GM21576 (cell line): ENCODE measurements around the gene C10orf95.
A peak's percentile ranks its signal among the peaks of the same experiment; 100 is the strongest.
"Not testable (repeated sequence)": the region's sequence is repeated elsewhere in the genome, so short reads cannot be mapped to it uniquely, and the experiment has no call there.

ENCODE experiments used
- ATAC-seq: cut with Tn5 transposase; IDR thresholded peaks from one replicate; pipeline ENCODE4 v1.9.1; 2021; ENCODE audit warnings: mild to moderate bottlenecking, moderate library complexity; ENCODE audit not compliant: unreplicated experiment

The C10orf95 gene

DNA sequence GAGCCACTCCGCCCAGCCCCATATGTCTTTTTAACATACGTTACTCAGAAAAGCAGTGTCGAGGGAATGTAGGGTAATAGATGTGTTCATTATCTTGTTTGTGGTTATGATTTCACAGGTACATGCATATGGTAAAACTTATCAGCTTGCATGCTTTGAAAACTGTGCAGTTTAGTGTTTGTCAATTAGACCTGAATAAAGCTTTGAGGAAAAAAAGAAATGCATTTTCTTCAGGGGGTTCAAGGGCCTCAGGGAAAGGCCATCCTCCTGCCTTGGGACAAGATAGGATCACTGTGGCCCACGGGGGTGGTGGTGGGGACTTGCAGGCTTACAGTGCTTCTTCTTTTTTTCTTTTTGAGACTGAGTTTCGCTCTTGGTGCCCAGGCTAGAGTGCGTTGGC is 16.0 kb upstream of the C10orf95 start:
- ATAC-seq, result no peak

DNA sequence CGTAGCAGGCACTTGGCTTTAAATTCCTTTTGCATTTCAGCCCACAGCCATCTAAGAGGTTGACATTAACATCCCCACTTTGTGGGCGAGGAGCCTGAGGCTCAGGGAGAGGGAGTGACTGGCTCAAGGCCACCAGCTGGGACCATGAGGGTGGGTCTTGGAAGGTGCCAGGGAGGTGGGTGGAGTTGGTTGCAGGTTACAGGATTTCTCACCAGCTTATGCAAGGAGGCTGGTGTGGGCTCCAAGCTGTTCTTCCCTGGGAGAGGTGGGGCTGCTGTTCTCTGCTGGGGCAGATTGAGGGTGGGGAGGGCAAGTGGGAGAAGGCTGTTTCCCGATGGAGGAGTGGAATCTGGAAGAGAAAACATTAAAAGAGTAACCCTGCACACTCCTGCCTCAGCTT is 14.1 kb upstream of the C10orf95 start:
- ATAC-seq, result no peak

DNA sequence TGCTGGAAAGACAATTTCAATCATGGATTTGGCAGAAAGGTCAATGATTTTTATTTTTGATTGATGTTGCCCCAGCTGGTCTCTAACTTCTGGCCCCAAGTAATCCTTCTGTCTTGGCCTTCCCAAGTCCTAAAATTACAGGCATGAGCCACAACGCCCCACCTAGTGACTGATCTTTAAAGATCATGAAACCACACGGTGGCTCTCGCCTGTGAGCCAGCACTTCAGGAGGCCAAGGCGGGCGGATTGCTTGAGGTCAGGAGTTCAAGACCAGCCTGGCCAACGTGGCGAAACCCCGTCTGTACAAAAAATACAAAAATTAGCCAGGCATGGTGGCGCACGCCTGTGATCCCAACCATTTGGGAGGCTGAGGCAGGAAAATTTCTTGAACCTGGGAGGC is 12.6 kb upstream of the C10orf95 start:
- ATAC-seq, result no peak

DNA sequence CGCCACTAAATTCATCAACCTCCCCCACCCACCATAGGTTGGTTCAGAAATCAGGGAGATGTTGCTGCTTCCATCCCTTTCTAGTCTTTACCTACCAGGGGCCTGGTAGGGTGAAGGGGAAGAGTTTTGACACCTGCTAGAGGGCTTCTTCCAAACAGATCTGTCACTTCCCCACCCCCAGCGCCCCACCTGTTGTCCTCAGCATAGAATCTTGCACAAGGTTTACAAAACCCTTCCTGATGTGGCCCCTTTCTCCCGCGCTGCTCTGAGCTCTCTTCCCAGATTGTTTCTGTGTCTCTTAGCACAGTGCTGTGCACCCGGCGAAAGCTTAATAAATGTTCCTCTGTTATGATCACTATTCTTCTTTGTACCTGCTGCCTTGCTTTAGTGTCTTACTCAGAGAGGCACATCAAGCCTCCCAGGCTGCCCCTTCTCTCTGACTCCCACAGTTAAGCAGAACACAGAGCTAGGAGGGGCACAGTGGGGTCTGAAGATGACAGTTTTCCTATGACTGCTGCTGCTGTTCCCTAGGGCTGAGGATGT is 11.2 kb upstream of the C10orf95 start:
- no peak for ATAC-seq

DNA sequence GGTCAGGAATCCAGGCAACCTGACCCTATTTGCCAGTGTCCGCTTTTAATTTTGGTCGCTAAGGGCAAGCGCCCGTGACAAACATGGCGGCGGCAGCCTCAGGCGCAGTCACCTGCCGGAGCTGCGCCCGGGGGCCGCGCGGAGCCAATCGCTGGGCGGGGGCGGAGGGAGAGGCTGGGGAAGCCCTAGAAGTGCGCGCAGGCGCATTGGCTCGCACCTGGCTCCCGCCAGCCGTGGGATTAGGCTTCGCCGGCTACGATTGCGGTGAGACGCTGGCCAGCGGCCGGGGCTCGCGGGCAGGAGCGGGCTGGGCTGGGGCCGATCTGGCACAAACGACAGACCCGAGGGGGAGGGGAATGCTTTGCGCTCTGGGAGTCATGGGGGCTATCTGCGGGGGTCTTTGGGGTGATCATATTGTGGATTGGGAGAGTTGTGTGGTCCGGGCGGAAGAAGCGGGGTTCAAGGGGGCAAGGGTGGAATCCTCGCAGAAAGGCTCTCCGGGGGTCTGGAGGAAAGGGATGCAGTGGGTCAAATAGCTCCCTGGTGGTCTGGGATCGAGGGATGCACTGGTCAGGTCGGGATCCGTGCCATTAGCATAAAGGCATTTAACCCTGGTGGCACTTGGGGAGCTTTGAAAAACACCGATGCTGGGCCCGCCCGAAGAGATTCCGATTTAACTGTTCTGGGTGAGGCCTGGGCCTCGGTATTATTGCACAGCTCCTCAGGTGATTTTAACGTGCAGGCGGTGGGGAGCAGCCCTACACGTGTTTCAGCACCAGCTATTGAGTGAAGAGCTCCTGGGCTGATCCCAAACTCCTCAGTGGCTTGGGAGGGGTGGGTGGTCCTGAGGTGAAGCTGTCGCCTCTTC is 10.1 kb upstream of the C10orf95 start:
- ATAC-seq, result peak; percentile 79

DNA sequence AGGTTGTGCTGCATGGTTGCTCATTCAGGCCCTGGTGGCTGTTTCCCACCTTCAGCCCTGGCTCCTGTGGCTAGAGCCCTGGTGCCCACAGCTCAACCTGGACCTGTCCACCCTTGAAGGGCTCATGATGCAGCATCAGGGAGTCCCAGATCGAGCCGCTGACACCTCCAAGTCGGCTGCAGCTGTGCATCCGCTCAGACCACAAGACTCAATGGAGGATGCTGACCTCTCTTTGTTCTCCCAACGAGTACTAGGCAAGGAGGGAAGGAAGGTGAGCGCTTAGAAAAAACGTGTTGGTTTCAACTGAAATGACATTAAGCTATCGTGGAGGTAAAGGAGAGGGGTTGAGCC is 9.5 kb upstream of the C10orf95 start:
- ATAC-seq, result peak; percentile 26

DNA sequence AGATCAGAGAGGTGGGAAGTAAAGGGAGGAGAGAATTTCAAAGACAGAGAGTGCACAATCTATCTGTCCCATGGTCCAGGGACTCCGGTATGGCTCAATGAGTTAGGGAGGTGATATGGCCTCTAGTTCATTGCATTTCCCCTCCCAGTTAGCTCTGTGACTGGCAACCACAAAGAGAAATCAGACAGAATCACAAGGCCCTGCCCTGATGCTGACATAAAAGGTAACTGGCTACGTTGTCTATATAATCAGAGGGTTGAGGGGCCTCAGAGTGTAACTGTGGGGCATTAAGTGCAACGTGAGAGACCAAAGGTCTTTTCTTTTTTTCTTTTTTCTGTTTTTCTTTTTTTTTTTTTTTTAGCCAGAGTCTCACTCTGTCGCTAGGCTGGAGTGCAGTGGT is 7.3 kb upstream of the C10orf95 start:
- ATAC-seq, result no peak

DNA sequence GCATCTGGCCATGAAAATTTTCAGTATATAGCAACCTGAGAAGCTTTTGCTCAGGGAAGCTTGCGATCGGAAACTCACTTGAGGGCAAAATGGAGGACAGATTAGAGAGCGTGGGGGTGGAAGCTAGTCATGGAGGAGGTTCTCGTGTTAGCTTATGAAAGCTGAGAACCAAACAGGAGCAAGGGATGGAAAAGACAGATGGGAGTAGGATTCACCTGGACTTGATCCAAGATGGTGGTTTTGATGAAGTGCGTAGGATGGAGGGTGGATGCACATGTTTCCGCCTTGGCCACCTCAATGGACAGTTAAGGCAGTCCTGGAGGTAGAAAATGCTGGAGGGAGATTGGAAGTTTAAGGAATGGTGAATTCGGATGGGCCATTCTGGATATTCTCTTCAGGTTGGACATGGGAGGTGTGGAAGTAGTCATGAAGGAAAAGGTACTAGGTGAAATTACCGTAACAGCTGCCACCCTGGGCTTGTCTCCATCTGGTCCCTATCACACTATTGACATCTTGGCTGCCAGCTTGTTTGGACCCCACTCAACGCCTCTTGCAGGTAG is 6.3 kb upstream of the C10orf95 start:
- ATAC-seq, result no peak

DNA sequence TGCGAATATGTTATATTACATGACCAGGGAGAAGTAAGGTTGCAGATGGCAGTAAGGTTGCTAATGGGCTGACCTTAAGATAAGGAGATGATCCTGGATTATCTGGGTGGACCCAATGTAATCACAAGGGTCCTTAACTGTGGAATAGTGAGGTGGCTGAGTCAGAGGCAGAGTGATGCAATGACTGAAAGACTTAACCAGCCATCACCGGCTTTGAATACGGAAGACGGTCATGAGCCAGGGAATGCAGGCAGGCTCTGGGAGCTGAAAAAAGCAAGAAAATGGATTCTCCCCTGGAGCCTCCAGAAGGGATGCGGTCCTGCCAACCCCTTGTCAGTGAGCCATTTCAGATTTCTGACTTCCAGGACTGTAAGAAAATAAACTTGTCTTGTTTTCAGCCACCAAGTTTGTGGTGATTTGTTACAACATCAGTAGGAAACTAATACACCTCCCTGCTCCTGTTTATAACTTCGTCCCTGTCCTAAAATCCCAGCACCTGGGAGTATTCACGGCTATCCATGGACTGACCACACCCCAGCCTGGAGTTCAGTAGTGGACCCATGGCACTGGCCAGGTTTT is 4.6 kb upstream of the C10orf95 start:
- no peak for ATAC-seq

DNA sequence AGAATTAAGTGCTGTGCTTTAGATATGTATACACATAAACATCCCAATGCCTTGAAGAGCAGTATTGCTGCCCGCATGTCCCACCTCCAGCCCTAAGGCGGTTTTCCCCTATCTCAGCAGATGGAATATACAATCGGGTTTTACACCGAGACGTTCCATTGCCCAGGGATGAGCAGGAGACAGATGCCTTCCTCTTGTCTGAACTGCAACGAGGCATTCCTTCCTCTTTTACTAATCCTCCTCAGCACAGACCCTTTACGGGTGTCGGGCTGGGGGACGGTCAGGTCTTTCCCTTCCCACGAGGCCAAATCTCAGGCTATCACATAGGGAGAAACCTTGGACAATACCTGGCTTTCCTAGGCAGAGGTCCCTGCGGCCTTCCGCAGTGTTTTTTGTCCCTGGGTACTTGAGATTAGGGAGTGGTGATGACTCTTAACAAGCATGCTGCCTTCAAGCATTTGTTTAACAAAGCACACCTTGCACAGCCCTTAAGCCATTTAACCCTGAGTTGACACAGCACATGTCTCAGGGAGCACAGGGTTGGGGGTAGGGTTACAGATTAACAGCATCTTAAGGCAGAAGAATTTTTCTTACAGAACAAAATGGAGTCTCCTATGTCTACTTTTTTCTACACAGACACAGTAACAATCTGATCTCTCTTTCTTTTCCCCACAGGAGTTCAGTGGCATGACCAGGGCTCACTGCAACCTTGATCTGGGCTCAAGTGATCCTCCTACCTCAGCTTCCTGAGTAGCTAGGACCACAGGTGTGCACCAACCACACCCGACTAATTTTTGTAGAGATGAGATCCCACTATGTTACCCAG is 3.5 kb upstream of the C10orf95 start:
- ATAC-seq, result not testable (repeated sequence)

DNA sequence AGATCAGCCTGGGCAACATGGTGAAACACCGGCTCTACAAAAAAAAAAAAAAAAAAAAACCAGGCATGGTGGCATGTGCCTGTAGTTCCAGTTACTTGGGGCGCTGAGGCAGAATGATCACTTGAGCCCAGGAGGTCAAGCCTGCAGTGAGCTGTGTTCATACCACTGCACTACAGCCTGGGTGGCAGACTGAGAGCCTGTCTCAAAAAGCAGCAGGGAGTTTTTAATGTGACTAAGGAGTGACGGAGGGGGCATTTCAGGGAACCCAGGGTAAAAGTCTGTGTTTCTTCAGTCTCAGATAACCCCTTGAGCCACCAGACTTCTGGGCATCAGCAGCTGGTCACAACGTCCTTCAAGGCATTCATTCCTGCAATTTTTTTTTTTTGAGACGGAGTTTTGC is 2.2 kb upstream of the C10orf95 start:
- ATAC-seq, result no peak

DNA sequence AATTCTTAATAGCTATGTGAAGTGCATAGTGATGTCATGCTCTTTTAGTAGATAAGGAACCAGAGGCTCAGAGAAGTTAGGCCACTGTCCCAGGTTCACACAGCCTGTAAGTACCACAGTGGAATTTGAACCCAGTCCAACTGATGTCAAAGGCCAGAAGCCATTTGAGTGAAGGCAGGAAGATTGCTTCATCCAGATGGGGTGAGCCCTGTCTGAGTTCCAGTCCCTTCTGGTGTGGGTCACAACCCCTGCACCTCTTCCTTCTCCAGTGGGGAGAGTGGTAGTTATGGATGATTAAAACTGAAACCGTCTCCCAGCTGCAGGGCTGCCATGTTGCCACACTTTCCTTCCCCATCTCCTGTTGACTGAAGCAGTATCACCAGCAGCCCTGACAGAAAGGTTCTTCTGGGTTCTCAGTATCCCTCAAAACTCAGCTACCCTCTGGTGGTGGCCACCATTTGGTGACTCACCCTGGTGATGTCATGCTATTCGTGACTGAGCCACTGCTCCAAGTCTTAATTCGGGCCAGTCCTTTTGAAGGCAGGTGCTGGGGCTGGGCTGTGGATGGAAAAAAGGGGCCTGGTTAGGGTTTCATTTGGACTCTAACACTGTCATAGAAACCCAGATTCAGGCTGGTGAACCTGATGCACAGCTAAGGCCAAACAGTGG is 1.5 kb upstream of the C10orf95 start:
- ATAC-seq, result no peak

DNA sequence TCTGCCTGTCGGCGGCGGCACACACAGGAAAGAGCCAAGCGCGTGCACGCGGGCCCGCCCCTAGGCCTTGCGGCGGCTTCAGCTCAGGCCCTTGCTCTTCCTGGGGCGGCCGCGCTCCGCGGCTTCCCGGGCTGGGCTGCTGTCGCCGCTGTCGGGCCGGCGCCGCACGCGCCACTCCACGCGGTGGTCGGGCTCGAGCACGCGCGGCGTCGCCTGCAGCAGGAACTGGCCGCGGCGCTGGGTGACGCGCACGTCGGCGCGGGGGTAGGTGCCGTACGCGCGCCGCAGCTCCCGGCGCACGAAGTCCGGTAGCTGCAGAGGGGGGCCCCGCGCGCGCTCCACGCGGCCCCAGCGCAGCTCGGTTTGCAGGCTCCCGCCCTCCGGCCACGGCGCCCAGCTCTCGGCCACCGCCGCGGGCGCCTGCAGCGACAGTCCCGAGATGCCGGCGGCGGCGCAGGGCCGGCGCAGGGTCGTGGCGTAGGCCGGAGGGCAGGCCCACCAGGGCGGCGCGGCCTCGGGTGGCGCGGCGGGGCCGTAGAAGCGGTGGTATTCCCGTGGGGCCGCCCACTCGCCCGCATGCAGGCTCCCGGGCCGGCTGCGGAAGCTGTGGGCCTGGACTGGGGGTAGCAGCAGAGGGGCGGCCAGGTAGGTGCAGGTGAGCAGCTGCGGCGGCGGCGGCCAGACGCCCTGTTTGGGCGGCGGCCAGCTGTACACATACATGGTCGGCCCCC is 804 bp downstream of the C10orf95 start:
- peak; percentile 71 for ATAC-seq

DNA sequence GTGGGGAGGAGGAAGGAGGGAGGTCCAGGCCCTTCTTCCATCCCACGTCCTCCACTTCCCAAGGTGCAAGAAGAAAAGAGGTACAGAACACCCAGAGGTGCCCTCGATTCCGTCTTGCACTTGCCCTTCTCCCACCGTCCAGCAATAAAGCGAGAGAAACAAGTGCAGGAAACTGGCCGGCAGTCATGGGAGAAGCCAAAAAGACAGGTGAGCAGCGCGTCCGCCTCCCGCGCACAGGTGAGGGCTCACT is 1.3 kb downstream of the C10orf95 start:
- ATAC-seq, result no peak

DNA sequence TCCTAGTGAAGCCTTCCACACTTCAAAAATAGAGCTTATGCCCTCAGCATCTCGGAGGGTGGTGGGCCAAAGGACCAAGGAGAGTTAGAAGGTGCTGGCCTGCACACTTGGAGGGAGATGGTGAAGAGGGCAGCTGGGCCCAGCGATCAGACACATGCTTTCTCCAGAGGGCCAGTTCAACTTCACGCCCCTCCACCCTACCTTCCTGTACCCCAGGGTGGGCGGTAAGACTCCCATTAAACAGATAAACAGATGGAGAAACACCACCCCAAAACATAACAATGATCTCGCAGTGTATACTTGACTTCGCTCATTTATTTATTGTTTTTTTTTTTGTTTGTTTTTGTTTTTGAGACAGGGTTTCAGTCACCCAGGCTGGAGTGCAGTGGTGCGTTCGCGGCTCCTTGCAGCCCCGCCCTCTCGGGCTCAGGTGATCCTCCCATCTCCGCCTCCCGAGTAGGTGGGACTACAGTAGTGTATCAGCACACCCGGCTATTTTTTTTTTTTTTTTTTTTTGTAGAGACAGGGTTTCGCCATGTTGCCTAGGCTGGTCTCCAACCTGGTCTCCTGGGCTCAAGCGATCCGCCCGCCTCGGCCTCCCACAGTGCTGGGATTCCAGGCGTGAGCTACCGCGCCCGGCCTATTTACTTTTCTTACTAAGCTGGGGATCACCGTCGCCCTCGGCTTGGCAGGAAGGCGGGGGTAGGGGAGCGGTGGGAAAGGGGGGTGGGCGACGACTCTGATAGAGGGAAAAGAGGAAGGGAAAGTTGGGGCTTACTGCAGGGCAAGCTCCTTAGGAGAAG is 1.8 kb downstream of the C10orf95 start:
- ATAC-seq, result peak; percentile 67

DNA sequence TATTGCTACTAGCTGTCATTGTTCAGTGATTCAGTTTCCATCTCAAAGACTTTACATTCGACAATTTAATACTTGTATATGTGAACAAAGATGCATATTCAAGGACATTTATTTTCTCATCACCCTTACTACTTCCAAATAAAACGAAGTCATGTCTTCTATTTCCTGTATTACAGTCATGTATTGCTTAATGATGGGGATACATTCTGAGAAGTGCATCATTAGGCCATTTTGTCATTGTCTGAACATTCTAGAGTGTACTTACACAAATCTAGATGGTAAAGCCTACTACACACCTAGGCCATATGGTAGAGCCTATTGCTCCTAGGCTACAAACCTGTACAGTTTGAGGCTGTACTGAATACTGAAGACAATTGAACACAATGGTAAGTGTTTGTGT is 6.5 kb downstream of the C10orf95 start:
- no peak for ATAC-seq

DNA sequence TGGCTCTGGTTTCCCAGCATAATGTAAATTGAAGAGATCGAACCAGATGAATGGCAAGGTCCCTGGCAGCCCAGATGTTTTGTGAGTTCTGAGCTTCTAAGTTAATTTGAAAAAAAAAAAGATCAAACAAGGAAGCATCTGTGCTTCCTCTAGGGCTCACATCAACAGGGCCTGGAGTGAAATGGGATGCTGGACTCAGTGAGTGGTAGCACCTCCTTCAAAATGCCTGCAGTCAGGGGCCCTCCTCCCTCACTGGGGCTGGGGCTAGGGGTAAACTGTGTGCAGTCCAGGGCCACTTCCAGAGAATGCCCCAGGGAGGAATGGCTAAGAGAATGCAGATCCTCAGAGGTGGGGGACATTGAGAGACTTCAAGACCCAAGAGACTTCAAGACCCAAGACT is 13.0 kb downstream of the C10orf95 start:
- ATAC-seq, result no peak

DNA sequence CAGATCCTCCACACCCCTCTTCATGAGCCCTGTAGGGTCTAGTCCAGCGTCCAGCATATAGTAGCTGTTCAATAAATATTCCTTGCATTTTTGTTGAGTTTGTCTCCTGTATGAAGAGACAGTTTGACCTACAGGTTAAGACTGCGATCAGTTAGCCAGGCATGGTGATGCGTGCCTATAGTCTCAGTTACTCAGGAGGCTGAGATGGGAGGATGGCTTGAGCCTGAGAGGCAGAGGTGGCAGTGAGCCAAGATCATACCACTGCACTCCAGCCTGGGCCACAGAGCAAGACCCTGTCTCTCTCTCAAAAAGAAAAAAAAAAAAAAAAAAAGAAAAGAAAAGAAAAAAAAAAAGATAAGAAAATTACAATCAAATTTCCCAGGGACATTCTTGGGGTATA is 13.8 kb downstream of the C10orf95 start:
- no peak for ATAC-seq

DNA sequence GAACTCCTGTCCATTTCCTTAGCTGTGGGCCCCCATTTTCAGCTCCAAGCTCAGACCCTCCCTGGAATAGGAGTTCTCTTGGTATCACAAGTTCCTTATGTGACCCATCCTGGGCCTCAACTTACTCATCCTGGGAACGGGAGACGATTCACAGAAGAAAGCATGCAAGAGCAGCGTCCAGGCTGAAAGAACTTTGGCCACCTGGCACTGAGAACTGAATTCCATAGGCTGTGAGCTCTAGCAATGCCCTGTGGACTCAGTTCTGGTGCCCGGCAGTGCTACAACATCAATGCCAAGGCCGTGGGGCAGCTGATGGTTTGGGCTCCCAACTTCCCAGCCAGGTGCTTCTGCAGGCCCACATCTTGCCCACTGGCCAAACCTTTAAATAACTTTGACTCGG is 15.0 kb downstream of the C10orf95 start:
- ATAC-seq, result no peak
